H9 (cell line): ENCODE results near the gene TENT5C. TPM values are rescaled to one million over a fixed set of nuclear protein-coding genes. Genes with fewer than 3 reads are reported as not detected.

ENCODE experiments used
- DNase-seq: peaks from one replicate; pipeline ENCODE4 v3.0.0-alpha.2; 2017
- H2AFZ ChIP-seq: one replicate; pipeline ENCODE4 v1.6.1; 2013; ENCODE audit warnings: mild to moderate bottlenecking, low read length, control low read depth, moderate library complexity
- H2AK5ac ChIP-seq: 2 replicates; pipeline ENCODE4 v1.6.1; 2013; ENCODE audit warnings: low read length, control low read depth, mixed read lengths; ENCODE audit not compliant: insufficient read length
- H2BK120ac ChIP-seq: one replicate; pipeline ENCODE4 v1.6.1; 2013; ENCODE audit warnings: low read depth, mild to moderate bottlenecking, low read length, control low read depth, inconsistent platforms; ENCODE audit not compliant: poor library complexity, severe bottlenecking
- H2BK12ac ChIP-seq: 2 replicates; pipeline ENCODE4 v1.6.1; 2013; ENCODE audit warnings: low read length, control low read depth, mixed read lengths, low read depth; ENCODE audit not compliant: insufficient read length
- H2BK15ac ChIP-seq: 2 replicates; pipeline ENCODE4 v1.6.1; 2013; ENCODE audit warnings: low read depth, low read length, control low read depth
- H2BK20ac ChIP-seq: one replicate; pipeline ENCODE4 v1.6.1; 2013; ENCODE audit warnings: low read depth, mild to moderate bottlenecking, low read length, control low read depth, inconsistent platforms; ENCODE audit not compliant: poor library complexity, severe bottlenecking
- H2BK5ac ChIP-seq: 2 replicates; pipeline ENCODE4 v1.6.1; 2013; ENCODE audit warnings: low read length, control low read depth, mixed read lengths; ENCODE audit not compliant: insufficient read length
- H3K14ac ChIP-seq: 2 replicates; pipeline ENCODE4 v1.6.1; 2013; ENCODE audit warnings: low read length, control low read depth; ENCODE audit not compliant: insufficient read depth
- H3K18ac ChIP-seq: 2 replicates; pipeline ENCODE4 v1.6.1; 2013; ENCODE audit warnings: low read depth, mild to moderate bottlenecking, mixed read lengths, low read length, control low read depth; ENCODE audit not compliant: insufficient read length
- H3K23ac ChIP-seq: 2 replicates; pipeline ENCODE4 v1.6.1; 2013; ENCODE audit warnings: low read length, control low read depth, mixed read lengths, low read depth; ENCODE audit not compliant: insufficient read length
- H3K23me2 ChIP-seq: 2 replicates; pipeline ENCODE4 v1.6.1; 2013; ENCODE audit warnings: low read depth, mild to moderate bottlenecking, mixed read lengths, low read length, control low read depth; ENCODE audit not compliant: insufficient read length, poor library complexity, severe bottlenecking
- H3K27ac ChIP-seq: 2 replicates; pipeline ENCODE4 v1.5.1; 2013; ENCODE audit warnings: low read length, control low read depth, mixed read lengths, low read depth; ENCODE audit not compliant: insufficient read length
- H3K27me3 ChIP-seq: 2 replicates; pipeline ENCODE4 v1.6.1; 2013; ENCODE audit warnings: low read length, control low read depth, inconsistent platforms; ENCODE audit not compliant: insufficient read depth
- H3K4ac ChIP-seq: 2 replicates; pipeline ENCODE4 v1.6.1; 2013; ENCODE audit warnings: low read depth, mild to moderate bottlenecking, control low read depth, inconsistent platforms, low read length, moderate library complexity
- H3K4me1 ChIP-seq: 2 replicates; pipeline ENCODE4 v1.6.1; 2013; ENCODE audit warnings: low read length, control low read depth, inconsistent platforms; ENCODE audit not compliant: insufficient read depth
- H3K4me2 ChIP-seq: 2 replicates; pipeline ENCODE4 v1.6.1; 2013; ENCODE audit warnings: low read length, control low read depth, mixed read lengths; ENCODE audit not compliant: insufficient read length, insufficient read depth
- H3K56ac ChIP-seq: 2 replicates; pipeline ENCODE4 v1.6.1; 2013; ENCODE audit warnings: low read depth, mild to moderate bottlenecking, mixed read lengths, low read length, control low read depth; ENCODE audit not compliant: insufficient read length
- H3K79me1 ChIP-seq: 2 replicates; pipeline ENCODE4 v1.6.1; 2013; ENCODE audit warnings: low read depth, mild to moderate bottlenecking, moderate library complexity, low read length, control low read depth, inconsistent platforms; ENCODE audit not compliant: insufficient read depth, poor library complexity, severe bottlenecking
- H3K79me2 ChIP-seq: 2 replicates; pipeline ENCODE4 v1.6.1; 2013; ENCODE audit warnings: low read length, control low read depth, inconsistent platforms; ENCODE audit not compliant: insufficient read depth
- H3K9ac ChIP-seq: 2 replicates; pipeline ENCODE4 v1.6.1; 2013; ENCODE audit warnings: low read length, control low read depth, mixed read lengths; ENCODE audit not compliant: insufficient read length; ENCODE audit errors: extremely low read depth
- H3K9me3 ChIP-seq: one replicate; pipeline ENCODE4 v1.6.1; 2013; ENCODE audit warnings: low read depth, low read length, inconsistent platforms; ENCODE audit not compliant: control insufficient read depth
- H3T11ph ChIP-seq: one replicate; pipeline ENCODE4 v1.6.1; 2013; ENCODE audit warnings: mild to moderate bottlenecking, low read length, control low read depth, inconsistent platforms
- H4K20me1 ChIP-seq: one replicate; pipeline ENCODE4 v1.6.1; 2013; ENCODE audit not compliant: control insufficient read depth, insufficient read length, insufficient read depth
- H4K5ac ChIP-seq: 2 replicates; pipeline ENCODE4 v1.6.1; 2013; ENCODE audit warnings: low read depth, mild to moderate bottlenecking, mixed read lengths, low read length, control low read depth; ENCODE audit not compliant: insufficient read length
- H4K8ac ChIP-seq: replicated peaks from 2 replicates; pipeline ENCODE4 v1.6.1; 2013; ENCODE audit warnings: low read length, control low read depth, mixed read lengths, low read depth; ENCODE audit not compliant: insufficient read length
- H4K91ac ChIP-seq: 2 replicates; pipeline ENCODE4 v1.6.1; 2013; ENCODE audit warnings: low read depth, mild to moderate bottlenecking, moderate library complexity, mixed read lengths, low read length, control low read depth; ENCODE audit not compliant: insufficient read length
- H3K27ac Mint-ChIP-seq, 3 experiments: 2 replicates in 2 of 3; 3 replicates in 1 of 3; pipeline ENCODE4 v1.8.0; 2020 to 2021; ENCODE audit warnings: mixed read lengths in 3 of 3, mild to moderate bottlenecking in 1 of 3, moderate library complexity in 1 of 3
- H3K27me3 Mint-ChIP-seq: 2 replicates; pipeline ENCODE4 v1.8.0; 2021; ENCODE audit warnings: low read depth, mild to moderate bottlenecking, moderate library complexity, mixed read lengths
- H3K36me3 Mint-ChIP-seq, 3 experiments: 2 replicates in 2 of 3; 3 replicates in 1 of 3; pipeline ENCODE4 v1.8.0; 2020 to 2021; ENCODE audit warnings: low read depth in 3 of 3, mixed read lengths in 3 of 3; ENCODE audit not compliant: insufficient read depth in 1 of 3
- H3K4me1 Mint-ChIP-seq, 2 experiments: 2 replicates each; pipeline ENCODE4 v1.8.0; 2020; ENCODE audit warnings: mixed read lengths in 2 of 2
- H3K4me3 Mint-ChIP-seq, 2 experiments: 2 replicates in 1 of 2; 3 replicates in 1 of 2; pipeline ENCODE4 v1.8.0; 2020 to 2021; ENCODE audit warnings: mild to moderate bottlenecking in 2 of 2, mixed read lengths in 2 of 2, moderate library complexity in 1 of 2
- H3K9me3 Mint-ChIP-seq, 2 experiments: 2 replicates in 1 of 2; 3 replicates in 1 of 2; pipeline ENCODE4 v1.8.0; 2020; ENCODE audit warnings: mild to moderate bottlenecking in 2 of 2, mixed read lengths in 2 of 2, moderate library complexity in 1 of 2
- WGBS: extraction: QIAGEN DNeasy Blood & Tissue Kit; methylation state at CpG from one replicate; pipeline ENCODE4 v1.1.7; 2013; ENCODE audit warnings: missing lambda C conversion rate, low lambda C conversion rate, mixed read lengths; ENCODE audit not compliant: insufficient read length; ENCODE audit errors: extremely low coverage; 5-methylcytosine and 5-hydroxymethylcytosine counted together
- total RNA-seq: library from RNA; stranded (reverse); gene quantifications from 2 replicates; pipeline ENCODE4 v1.2.1, GENCODE V29; 2021
- TF ChIP-seq, protein P1 (sequence below): fragments of 200-600 bp; sonication (generic); conservative IDR thresholded peaks from 3 replicates; pipeline ENCODE4 v1.8.0; 2021; ENCODE audit warnings: antibody characterized with exemption, mild to moderate bottlenecking

Gene TENT5C
- total RNA-seq, 1 experiment from 2014 or later: 0.37 TPM

DNA sequence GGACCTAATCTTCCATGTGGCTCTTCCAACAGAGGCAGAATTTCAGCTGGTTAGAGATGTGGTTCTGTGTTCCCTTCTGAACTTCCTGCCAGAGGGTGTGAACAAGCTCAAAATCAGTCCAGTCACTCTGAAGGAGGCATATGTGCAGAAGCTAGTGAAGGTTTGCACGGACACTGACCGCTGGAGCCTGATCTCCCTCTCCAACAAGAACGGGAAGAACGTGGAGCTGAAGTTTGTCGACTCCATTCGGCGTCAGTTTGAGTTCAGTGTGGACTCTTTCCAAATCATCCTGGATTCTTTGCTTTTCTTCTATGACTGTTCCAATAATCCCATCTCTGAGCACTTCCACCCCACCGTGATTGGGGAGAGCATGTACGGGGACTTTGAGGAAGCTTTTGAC, 17.3 kb downstream of the TENT5C start:
- no peaks in the 10 kb centered on the region for H3K4me1 ChIP-seq
- no peaks in the 10 kb centered on the region for H3K23me2 ChIP-seq
- H3K4ac ChIP-seq: no peak overlapping the region
- no peak overlapping the region for H4K5ac ChIP-seq
- no peaks in the 10 kb centered on the region for H3K79me1 ChIP-seq
- no peaks in the 10 kb centered on the region for H4K20me1 ChIP-seq
- no peak overlapping the region for H3K27ac ChIP-seq
- H3T11ph ChIP-seq: no peak overlapping the region
- H3K4me1 Mint-ChIP-seq: peaks cover 5 to 11% of the 10 kb centered on the region in 2 experiments
- no peak overlapping the region for H2BK5ac ChIP-seq
- no peak overlapping the region for H4K8ac ChIP-seq
- no peak overlapping the region for H4K91ac ChIP-seq
- no peak overlapping the region for H2BK12ac ChIP-seq
- no peaks in the 10 kb centered on the region for H3K9me3 Mint-ChIP-seq
- H2AK5ac ChIP-seq: no peak overlapping the region
- H3K27ac Mint-ChIP-seq: no peak overlapping the region
- no peak overlapping the region for H3K56ac ChIP-seq
- no peak overlapping the region for H2BK15ac ChIP-seq
- no peak overlapping the region for H3K18ac ChIP-seq
- no CpG with 5 or more reads among the region's 9 CpGs for WGBS
- H2BK120ac ChIP-seq: no peak overlapping the region
- DNase-seq: no peak
- H3K14ac ChIP-seq: no peak overlapping the region
- no peak overlapping the region for H2AFZ ChIP-seq
- no peaks in the 10 kb centered on the region for H3K9me3 ChIP-seq
- H3K23ac ChIP-seq: no peak overlapping the region
- no peaks in the 10 kb centered on the region for H3K79me2 ChIP-seq
- no peak overlapping the region for H3K4me3 Mint-ChIP-seq
- TF ChIP-seq, protein P1, sequence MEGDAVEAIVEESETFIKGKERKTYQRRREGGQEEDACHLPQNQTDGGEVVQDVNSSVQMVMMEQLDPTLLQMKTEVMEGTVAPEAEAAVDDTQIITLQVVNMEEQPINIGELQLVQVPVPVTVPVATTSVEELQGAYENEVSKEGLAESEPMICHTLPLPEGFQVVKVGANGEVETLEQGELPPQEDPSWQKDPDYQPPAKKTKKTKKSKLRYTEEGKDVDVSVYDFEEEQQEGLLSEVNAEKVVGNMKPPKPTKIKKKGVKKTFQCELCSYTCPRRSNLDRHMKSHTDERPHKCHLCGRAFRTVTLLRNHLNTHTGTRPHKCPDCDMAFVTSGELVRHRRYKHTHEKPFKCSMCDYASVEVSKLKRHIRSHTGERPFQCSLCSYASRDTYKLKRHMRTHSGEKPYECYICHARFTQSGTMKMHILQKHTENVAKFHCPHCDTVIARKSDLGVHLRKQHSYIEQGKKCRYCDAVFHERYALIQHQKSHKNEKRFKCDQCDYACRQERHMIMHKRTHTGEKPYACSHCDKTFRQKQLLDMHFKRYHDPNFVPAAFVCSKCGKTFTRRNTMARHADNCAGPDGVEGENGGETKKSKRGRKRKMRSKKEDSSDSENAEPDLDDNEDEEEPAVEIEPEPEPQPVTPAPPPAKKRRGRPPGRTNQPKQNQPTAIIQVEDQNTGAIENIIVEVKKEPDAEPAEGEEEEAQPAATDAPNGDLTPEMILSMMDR: no peak
- H3K4me2 ChIP-seq: no peak overlapping the region
- no peak overlapping the region for H3K9ac ChIP-seq
- H3K27me3 ChIP-seq: no peaks in the 10 kb centered on the region
- H3K36me3 Mint-ChIP-seq: no peaks in the 10 kb centered on the region; a peak in 1 of 7 replicates
- H2BK20ac ChIP-seq: no peak overlapping the region
- peaks cover 7% of the 10 kb centered on the region for H3K27me3 Mint-ChIP-seq
